ENCODE results near the gene TUBGCP3.

DNA sequence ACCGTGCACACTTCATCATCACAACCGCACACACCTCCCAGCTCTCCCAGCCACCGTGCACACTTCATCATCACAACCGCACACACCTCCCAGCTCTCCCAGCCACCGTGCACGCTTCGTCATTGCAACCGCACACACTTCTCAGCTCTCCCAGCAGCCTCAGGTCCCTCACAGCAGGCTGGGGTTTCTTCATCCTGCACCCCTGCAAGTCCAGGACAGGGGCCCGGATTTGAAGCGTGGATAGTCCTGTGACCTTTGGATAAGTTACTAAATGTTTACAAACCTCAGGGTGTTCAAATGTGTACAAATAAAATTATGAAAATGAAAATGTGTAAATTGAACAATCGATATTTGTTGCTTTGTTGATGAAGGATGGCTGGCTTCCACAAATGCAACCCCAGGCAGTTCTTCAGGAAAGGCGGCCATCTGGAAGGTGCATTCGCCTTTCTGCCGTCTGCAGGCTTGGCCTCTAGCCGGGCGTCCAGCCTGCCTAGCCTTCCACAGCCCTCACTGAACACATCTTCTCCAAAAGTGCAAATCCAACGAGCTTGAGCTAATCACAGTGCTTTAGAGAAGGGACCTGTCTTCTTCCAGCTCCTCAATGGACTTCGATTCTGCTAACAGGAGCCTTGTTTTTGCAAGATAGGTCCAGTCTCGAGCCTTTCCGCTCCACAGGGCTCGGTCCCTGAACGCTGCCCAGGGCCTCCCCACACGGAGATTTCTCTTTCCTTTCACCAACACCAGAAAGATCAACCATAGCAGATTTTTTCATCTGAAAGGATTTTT lies 137.6 kb downstream of the TUBGCP3 start:
- TF ChIP-seq, protein P1, sequence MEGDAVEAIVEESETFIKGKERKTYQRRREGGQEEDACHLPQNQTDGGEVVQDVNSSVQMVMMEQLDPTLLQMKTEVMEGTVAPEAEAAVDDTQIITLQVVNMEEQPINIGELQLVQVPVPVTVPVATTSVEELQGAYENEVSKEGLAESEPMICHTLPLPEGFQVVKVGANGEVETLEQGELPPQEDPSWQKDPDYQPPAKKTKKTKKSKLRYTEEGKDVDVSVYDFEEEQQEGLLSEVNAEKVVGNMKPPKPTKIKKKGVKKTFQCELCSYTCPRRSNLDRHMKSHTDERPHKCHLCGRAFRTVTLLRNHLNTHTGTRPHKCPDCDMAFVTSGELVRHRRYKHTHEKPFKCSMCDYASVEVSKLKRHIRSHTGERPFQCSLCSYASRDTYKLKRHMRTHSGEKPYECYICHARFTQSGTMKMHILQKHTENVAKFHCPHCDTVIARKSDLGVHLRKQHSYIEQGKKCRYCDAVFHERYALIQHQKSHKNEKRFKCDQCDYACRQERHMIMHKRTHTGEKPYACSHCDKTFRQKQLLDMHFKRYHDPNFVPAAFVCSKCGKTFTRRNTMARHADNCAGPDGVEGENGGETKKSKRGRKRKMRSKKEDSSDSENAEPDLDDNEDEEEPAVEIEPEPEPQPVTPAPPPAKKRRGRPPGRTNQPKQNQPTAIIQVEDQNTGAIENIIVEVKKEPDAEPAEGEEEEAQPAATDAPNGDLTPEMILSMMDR (conservative IDR thresholded peaks at IDR 0.05; ENCODE audit: low read length), result no peak
- TF ChIP-seq EZH2phosphoT487 (IDR thresholded peaks at IDR 0.05; ENCODE audit: borderline replicate concordance, low read depth, low read length), result no peak

Data from OCI-LY7 (cell line).